GM21367 (cell line): Measurements from ENCODE around the gene FAM162A.

Experiments
- ATAC-seq: cut with Tn5 transposase; IDR thresholded peaks from one replicate; pipeline ENCODE4 v1.9.1; 2021; ENCODE audit not compliant: unreplicated experiment

FAM162A gene

GRCh38 chr3:122387709-122388108 is 3.7 kb downstream of the FAM162A start:
- ATAC-seq: no peak

- no peak for ATAC-seq
Measured at GRCh38 chr3:122389197-122389596, 5.2 kb downstream of the FAM162A start.

- no peak for ATAC-seq
Measured at GRCh38 chr3:122389892-122390291, 5.9 kb downstream of the FAM162A start.

- no peak for ATAC-seq
Measured at GRCh38 chr3:122390665-122391064, 6.7 kb downstream of the FAM162A start.

- no peak for ATAC-seq
Measured at GRCh38 chr3:122391681-122392446, 7.9 kb downstream of the FAM162A start.

- no peak for ATAC-seq
Measured at GRCh38 chr3:122392868-122393844, 9.2 kb downstream of the FAM162A start.

- ATAC-seq: no peak
Measured at GRCh38 chr3:122394173-122394572, 10.2 kb downstream of the FAM162A start.

- no peak for ATAC-seq
Measured at GRCh38 chr3:122395582-122395981, 11.6 kb downstream of the FAM162A start.

GRCh38 chr3:122396511-122396910 is 12.5 kb downstream of the FAM162A start:
- ATAC-seq: no peak

- ATAC-seq: no peak
Measured at GRCh38 chr3:122397201-122397600, 13.2 kb downstream of the FAM162A start.

GRCh38 chr3:122398920-122399319 is 14.9 kb downstream of the FAM162A start:
- ATAC-seq: no peak

GRCh38 chr3:122403489-122403888 is 19.5 kb downstream of the FAM162A start:
- no peak for ATAC-seq

- ATAC-seq: no peak
Measured at GRCh38 chr3:122405015-122405414, 21.0 kb downstream of the FAM162A start.

- no peak for ATAC-seq
Measured at GRCh38 chr3:122406198-122406597, 22.2 kb downstream of the FAM162A start.

- ATAC-seq: no peak
Measured at GRCh38 chr3:122407946-122408345, 24.0 kb downstream of the FAM162A start.

GRCh38 chr3:122409446-122409845 is 25.5 kb downstream of the FAM162A start:
- ATAC-seq: no peak

GRCh38 chr3:122410111-122410510 is 26.1 kb downstream of the FAM162A start:
- no peak for ATAC-seq

- no peak for ATAC-seq
Measured at GRCh38 chr3:122410639-122411038, 26.7 kb downstream of the FAM162A start.

- no peak for ATAC-seq
Measured at GRCh38 chr3:122414391-122414790, 30.4 kb downstream of the FAM162A start.

GRCh38 chr3:122415104-122415744 is 31.2 kb downstream of the FAM162A start:
- peak; percentile 43 for ATAC-seq
